ENCODE measurements around the gene STK11. TPM values are rescaled to one million over a fixed set of nuclear protein-coding genes. Genes with fewer than 3 reads are reported as not detected.

STK11 gene
- polyA plus RNA-seq, 2 donors: 38.8 to 61.4 TPM

- H3K4me1 ChIP-seq (ENCODE audit: control insufficient read depth in 2 of 2, insufficient read depth in 2 of 2, low read length in 1 of 2): peaks cover 9 to 29% of the 10 kb centered on the region in 2 donors
- no peaks in the 10 kb centered on the region for H3K27me3 ChIP-seq (ENCODE audit: control insufficient read depth in 1 of 2, insufficient read depth in 2 of 2, low read length in 2 of 2)
- WGBS, 2 donors: 78 to 87% methylated on average over 14 to 15 of the region's 15 CpGs
- no peak overlapping the region for H3K4me3 ChIP-seq (ENCODE audit: low read depth in 1 of 2, low read length in 2 of 2)
- H3K9me3 ChIP-seq (ENCODE audit: control insufficient read depth in 2 of 2, insufficient read depth in 1 of 2, low read depth in 1 of 2, low read length in 1 of 2): no peaks in the 10 kb centered on the region
- peaks cover 8 to 27% of the 10 kb centered on the region in 2 donors for H3K36me3 ChIP-seq (ENCODE audit: control insufficient read depth in 2 of 2, insufficient read depth in 2 of 2, low read length in 1 of 2)
- H3K27ac ChIP-seq (ENCODE audit: low read depth in 2 of 2, low read length in 1 of 2): peak overlapping the region in 1 of 2 donors; percentile 45
Measured at GRCh38 chr19:1217366-1217765, 11.8 kb downstream of the STK11 start.

GRCh38 chr19:1218751-1219567, 13.4 kb downstream of the STK11 start:
- H3K9me3 ChIP-seq (ENCODE audit: control insufficient read depth in 2 of 2, insufficient read depth in 1 of 2, low read depth in 1 of 2, low read length in 1 of 2): no peaks in the 10 kb centered on the region
- H3K4me1 ChIP-seq (ENCODE audit: control insufficient read depth in 2 of 2, insufficient read depth in 2 of 2, low read length in 1 of 2): peaks cover 5 to 23% of the 10 kb centered on the region in 2 donors
- H3K36me3 ChIP-seq (ENCODE audit: control insufficient read depth in 2 of 2, insufficient read depth in 2 of 2, low read length in 1 of 2): peaks cover 8 to 39% of the 10 kb centered on the region in 2 donors
- no peaks in the 10 kb centered on the region for H3K27me3 ChIP-seq (ENCODE audit: control insufficient read depth in 1 of 2, insufficient read depth in 2 of 2, low read length in 2 of 2)
- no peak overlapping the region for H3K4me3 ChIP-seq (ENCODE audit: low read depth in 1 of 2, low read length in 2 of 2)
- peak overlapping the region; percentile 0 to 45 for H3K27ac ChIP-seq (ENCODE audit: low read depth in 2 of 2, low read length in 1 of 2)
- whole genome bisulfite sequencing, 2 donors: 88% methylated on average over 36 to 37 of the region's 37 CpGs

DNA sequence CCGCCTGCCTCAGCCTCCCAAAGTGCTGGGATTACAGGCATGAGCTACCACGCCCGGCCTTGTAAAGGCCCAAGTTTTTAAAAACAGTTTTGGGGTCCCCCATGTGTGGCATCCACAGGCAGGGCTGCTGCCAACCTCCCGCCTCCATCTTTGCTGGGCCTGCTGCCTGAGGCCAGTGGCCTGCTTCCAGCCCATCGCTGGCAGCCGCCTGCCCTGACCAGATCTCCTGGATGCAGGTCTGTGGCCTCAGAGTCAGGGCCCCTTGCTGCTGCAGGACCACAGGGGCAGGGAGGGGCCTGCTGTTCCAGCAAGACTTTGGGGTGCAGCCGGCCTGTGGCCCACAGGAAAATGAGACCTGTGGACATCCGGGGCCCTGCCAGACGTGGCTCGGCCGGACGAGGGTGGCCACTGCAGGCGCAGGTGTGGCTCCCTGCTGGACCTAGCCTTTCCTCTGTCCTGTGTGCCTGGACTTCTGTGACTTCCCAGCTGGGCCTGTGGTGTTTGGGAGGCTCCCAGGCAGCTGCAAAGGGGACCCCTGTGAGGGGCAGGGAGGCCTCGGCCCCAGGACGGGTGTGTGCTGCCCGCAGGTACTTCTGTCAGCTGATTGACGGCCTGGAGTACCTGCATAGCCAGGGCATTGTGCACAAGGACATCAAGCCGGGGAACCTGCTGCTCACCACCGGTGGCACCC, 14.4 kb downstream of the STK11 start:
- H3K4me3 ChIP-seq (ENCODE audit: low read depth in 1 of 2, low read length in 2 of 2): no peak overlapping the region
- no peaks in the 10 kb centered on the region for H3K27me3 ChIP-seq (ENCODE audit: control insufficient read depth in 1 of 2, insufficient read depth in 2 of 2, low read length in 2 of 2)
- H3K36me3 ChIP-seq (ENCODE audit: control insufficient read depth in 2 of 2, insufficient read depth in 2 of 2, low read length in 1 of 2): peaks cover 8 to 48% of the 10 kb centered on the region in 2 donors
- peaks cover 0 to 14% of the 10 kb centered on the region in 2 donors for H3K4me1 ChIP-seq (ENCODE audit: control insufficient read depth in 2 of 2, insufficient read depth in 2 of 2, low read length in 1 of 2)
- H3K27ac ChIP-seq (ENCODE audit: low read depth in 2 of 2, low read length in 1 of 2): no peak overlapping the region
- H3K9me3 ChIP-seq (ENCODE audit: control insufficient read depth in 2 of 2, insufficient read depth in 1 of 2, low read depth in 1 of 2, low read length in 1 of 2): no peaks in the 10 kb centered on the region
- 88 to 90% methylated on average over 15 to 19 of the region's 19 CpGs for WGBS, 2 donors

DNA sequence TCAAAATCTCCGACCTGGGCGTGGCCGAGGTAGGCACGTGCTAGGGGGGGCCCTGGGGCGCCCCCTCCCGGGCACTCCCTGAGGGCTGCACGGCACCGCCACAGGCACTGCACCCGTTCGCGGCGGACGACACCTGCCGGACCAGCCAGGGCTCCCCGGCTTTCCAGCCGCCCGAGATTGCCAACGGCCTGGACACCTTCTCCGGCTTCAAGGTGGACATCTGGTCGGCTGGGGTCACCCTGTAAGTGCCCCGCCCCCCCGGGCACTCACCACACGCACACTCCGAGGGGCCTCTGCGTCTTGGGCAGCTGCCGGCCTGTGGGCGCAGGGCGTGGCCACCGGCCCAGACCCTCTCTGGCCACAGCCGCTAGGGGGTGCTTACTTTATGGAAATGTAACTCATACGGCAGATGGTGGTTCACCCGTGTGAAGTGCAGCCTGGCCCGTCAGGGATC, 14.9 kb downstream of the STK11 start:
- Histone ChIP-seq H3K9me3 (ENCODE audit: control insufficient read depth in 2 of 2, insufficient read depth in 1 of 2, low read depth in 1 of 2, low read length in 1 of 2) (no peaks in the 10 kb centered on the region), H3K27ac (ENCODE audit: low read depth in 2 of 2, low read length in 1 of 2) (no peak overlapping the region), H3K4me3 (ENCODE audit: low read depth in 1 of 2, low read length in 2 of 2) (no peak overlapping the region), H3K36me3 (ENCODE audit: control insufficient read depth in 2 of 2, insufficient read depth in 2 of 2, low read length in 1 of 2) (peaks cover 8 to 50% of the 10 kb centered on the region in 2 donors), H3K27me3 (ENCODE audit: control insufficient read depth in 1 of 2, insufficient read depth in 2 of 2, low read length in 2 of 2) (no peaks in the 10 kb centered on the region), H3K4me1 (ENCODE audit: control insufficient read depth in 2 of 2, insufficient read depth in 2 of 2, low read length in 1 of 2) (peaks cover 0 to 8% of the 10 kb centered on the region in 2 donors)
- WGBS, 2 donors: 83 to 86% methylated on average over 27 to 33 of the region's 33 CpGs

DNA sequence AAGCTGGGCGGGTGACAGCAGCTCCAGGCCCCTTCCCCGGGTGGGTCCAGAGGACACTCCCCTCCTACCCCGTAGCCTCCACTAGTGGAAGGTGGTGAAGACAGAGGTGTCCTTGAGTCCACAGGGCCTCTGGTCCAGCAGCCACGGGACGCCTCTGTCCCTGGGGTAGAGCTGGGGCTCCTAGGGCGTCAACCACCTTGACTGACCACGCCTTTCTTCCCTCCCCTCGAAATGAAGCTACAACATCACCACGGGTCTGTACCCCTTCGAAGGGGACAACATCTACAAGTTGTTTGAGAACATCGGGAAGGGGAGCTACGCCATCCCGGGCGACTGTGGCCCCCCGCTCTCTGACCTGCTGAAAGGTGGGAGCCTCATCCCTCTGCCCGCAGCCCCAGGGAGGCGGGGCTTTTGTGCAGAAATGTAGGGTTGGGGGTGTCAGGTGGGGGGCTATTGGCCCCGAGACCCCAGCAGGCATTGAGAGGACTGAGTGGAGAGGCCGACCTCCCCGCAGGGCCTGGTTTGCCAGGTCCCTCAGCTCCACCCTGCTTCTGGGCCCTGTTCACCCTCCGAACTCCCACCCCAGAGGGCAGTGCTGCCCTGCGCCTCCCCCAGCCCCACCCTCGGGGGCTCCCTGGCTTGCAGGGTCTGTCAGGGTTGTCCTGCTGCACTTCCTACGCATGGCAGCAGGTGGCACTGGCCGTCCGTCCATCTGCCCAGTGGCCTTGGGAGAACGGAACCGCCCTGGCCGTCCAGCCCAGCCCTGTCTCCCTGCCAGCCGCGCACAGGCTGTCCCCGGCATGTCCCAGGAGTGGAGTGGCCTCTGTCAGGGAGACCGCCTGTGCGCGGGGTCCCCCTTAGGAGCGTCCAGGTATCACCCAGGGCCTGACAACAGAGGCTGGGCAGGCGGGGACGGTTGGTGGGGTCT, 15.7 kb downstream of the STK11 start:
- Histone ChIP-seq H3K36me3 (ENCODE audit: control insufficient read depth in 2 of 2, insufficient read depth in 2 of 2, low read length in 1 of 2) (peaks cover 8 to 58% of the 10 kb centered on the region in 2 donors), H3K9me3 (ENCODE audit: control insufficient read depth in 2 of 2, insufficient read depth in 1 of 2, low read depth in 1 of 2, low read length in 1 of 2) (no peaks in the 10 kb centered on the region), H3K27me3 (ENCODE audit: control insufficient read depth in 1 of 2, insufficient read depth in 2 of 2, low read length in 2 of 2) (no peaks in the 10 kb centered on the region), H3K4me1 (ENCODE audit: control insufficient read depth in 2 of 2, insufficient read depth in 2 of 2, low read length in 1 of 2) (peaks cover 0 to 5% of the 10 kb centered on the region in 2 donors), H3K27ac (ENCODE audit: low read depth in 2 of 2, low read length in 1 of 2) (no peak overlapping the region), H3K4me3 (ENCODE audit: low read depth in 1 of 2, low read length in 2 of 2) (no peak overlapping the region)
- WGBS, 2 donors: 69 to 79% methylated on average over 38 of the region's 38 CpGs

DNA sequence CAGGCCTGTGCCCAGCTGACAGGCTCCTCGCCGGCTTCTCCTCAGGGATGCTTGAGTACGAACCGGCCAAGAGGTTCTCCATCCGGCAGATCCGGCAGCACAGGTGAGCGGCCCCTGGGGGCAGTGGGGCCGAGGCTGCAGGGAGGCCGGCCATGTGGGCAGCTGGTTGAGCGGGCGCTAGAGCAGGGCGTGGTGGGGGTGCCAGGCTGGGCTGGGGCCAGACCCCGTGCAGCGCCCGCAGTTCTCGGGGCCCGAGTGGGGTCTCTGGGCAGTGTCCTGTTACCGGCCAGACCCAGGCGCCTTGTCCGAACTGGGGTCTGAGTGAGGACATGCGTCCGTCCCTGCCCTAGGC, 16.3 kb downstream of the STK11 start:
- no peaks in the 10 kb centered on the region for H3K27me3 ChIP-seq (ENCODE audit: control insufficient read depth in 1 of 2, insufficient read depth in 2 of 2, low read length in 2 of 2)
- H3K27ac ChIP-seq (ENCODE audit: low read depth in 2 of 2, low read length in 1 of 2): no peak overlapping the region
- no peaks in the 10 kb centered on the region for H3K9me3 ChIP-seq (ENCODE audit: control insufficient read depth in 2 of 2, insufficient read depth in 1 of 2, low read depth in 1 of 2, low read length in 1 of 2)
- 88 to 90% methylated on average over 22 of the region's 22 CpGs for WGBS, 2 donors
- H3K4me3 ChIP-seq (ENCODE audit: low read depth in 1 of 2, low read length in 2 of 2): no peak overlapping the region
- H3K4me1 ChIP-seq (ENCODE audit: control insufficient read depth in 2 of 2, insufficient read depth in 2 of 2, low read length in 1 of 2): peaks cover 0 to 1% of the 10 kb centered on the region in 2 donors
- H3K36me3 ChIP-seq (ENCODE audit: control insufficient read depth in 2 of 2, insufficient read depth in 2 of 2, low read length in 1 of 2): peaks cover 12 to 61% of the 10 kb centered on the region in 2 donors

- WGBS, 2 donors: 87 to 89% methylated on average over 14 of the region's 14 CpGs
- H3K36me3 ChIP-seq (ENCODE audit: control insufficient read depth in 2 of 2, insufficient read depth in 2 of 2, low read length in 1 of 2): peaks cover 12 to 65% of the 10 kb centered on the region in 2 donors
Measured at GRCh38 chr19:1222394-1222793, 16.8 kb downstream of the STK11 start.

DNA sequence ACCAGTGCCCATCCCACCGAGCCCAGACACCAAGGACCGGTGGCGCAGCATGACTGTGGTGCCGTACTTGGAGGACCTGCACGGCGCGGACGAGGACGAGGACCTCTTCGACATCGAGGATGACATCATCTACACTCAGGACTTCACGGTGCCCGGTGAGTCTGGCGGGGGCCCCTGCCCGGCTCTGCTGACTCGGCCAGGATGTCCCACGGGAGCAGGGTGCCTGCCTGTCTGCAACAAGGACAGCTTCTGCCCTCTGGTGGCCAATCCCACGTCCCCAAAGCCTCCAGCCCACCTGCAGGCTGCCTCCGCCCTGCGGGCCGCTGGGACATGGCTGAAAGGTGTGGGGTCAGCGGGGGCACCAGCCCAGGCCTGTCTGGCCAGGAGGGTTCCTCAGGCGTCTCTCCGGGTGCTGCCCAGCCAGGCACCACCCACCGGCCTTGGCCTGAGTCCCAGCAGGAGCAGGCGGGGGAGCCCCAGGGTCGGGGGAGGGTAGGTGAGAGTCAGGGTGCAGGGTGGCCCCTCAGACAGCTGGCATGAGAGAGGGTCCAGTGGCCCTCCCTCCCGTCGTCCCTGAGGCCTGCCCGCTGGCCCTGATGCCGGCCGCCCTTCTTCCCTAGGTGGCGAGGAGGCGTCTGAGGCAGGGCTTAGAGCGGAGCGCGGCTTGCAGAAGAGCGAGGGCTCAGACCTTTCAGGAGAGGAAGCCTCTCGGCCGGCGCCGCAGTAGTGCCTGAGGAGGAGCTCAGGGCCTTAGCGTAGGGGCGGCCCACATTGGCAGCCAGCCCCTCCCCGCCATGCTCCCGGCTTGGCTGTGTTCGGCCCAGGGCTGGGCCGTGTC, 17.7 kb downstream of the STK11 start:
- H3K27me3 ChIP-seq (ENCODE audit: control insufficient read depth in 1 of 2, insufficient read depth in 2 of 2, low read length in 2 of 2): no peaks in the 10 kb centered on the region
- no peak overlapping the region for H3K4me3 ChIP-seq (ENCODE audit: low read depth in 1 of 2, low read length in 2 of 2)
- H3K4me1 ChIP-seq (ENCODE audit: control insufficient read depth in 2 of 2, insufficient read depth in 2 of 2, low read length in 1 of 2): no peaks in the 10 kb centered on the region
- H3K9me3 ChIP-seq (ENCODE audit: control insufficient read depth in 2 of 2, insufficient read depth in 1 of 2, low read depth in 1 of 2, low read length in 1 of 2): no peaks in the 10 kb centered on the region
- 75 to 78% methylated on average over 43 to 48 of the region's 48 CpGs for whole genome bisulfite sequencing, 2 donors
- peaks cover 16 to 72% of the 10 kb centered on the region in 2 donors for H3K36me3 ChIP-seq (ENCODE audit: control insufficient read depth in 2 of 2, insufficient read depth in 2 of 2, low read length in 1 of 2)
- no peak overlapping the region for H3K27ac ChIP-seq (ENCODE audit: low read depth in 2 of 2, low read length in 1 of 2)

More at GRCh38 chr19:1222394-1222793, 16.8 kb downstream of the STK11 start:
- Histone ChIP-seq H3K4me3 (ENCODE audit: low read depth in 1 of 2, low read length in 2 of 2) (no peak overlapping the region), H3K27me3 (ENCODE audit: control insufficient read depth in 1 of 2, insufficient read depth in 2 of 2, low read length in 2 of 2) (no peaks in the 10 kb centered on the region), H3K27ac (ENCODE audit: low read depth in 2 of 2, low read length in 1 of 2) (no peak overlapping the region), H3K9me3 (ENCODE audit: control insufficient read depth in 2 of 2, insufficient read depth in 1 of 2, low read depth in 1 of 2, low read length in 1 of 2) (no peaks in the 10 kb centered on the region), H3K4me1 (ENCODE audit: control insufficient read depth in 2 of 2, insufficient read depth in 2 of 2, low read length in 1 of 2) (no peaks in the 10 kb centered on the region)

All from esophagus (tissue), 2 donors.